Stomach smooth muscle (tissue), 2 donors: ENCODE results near the gene CWC25.

Experiments used
- H3K27ac ChIP-seq: one replicate; pipeline ENCODE4 v1.7.0; 2013; ENCODE audit warnings: mild to moderate bottlenecking, low read length, inconsistent platforms
- H3K27me3 ChIP-seq, 2 donors: one replicate each; pipeline ENCODE4 v1.7.0; 2013; ENCODE audit warnings: low read length in 2 of 2; ENCODE audit not compliant: insufficient read depth in 2 of 2, control insufficient read depth in 1 of 2
- H3K36me3 ChIP-seq, 2 donors: one replicate each; pipeline ENCODE4 v1.7.0; 2013; ENCODE audit warnings: low read length in 2 of 2; ENCODE audit not compliant: control insufficient read depth in 2 of 2, insufficient read depth in 2 of 2
- H3K4me1 ChIP-seq: one replicate; pipeline ENCODE4 v1.7.0; 2013; ENCODE audit warnings: low read length; ENCODE audit not compliant: control insufficient read depth, insufficient read depth
- H3K4me3 ChIP-seq, 2 donors: one replicate each; pipeline ENCODE4 v1.7.0; 2013; ENCODE audit warnings: low read length in 2 of 2
- H3K9ac ChIP-seq, 2 donors: one replicate each; pipeline ENCODE4 v1.7.0; 2013; ENCODE audit warnings: low read length in 2 of 2, mild to moderate bottlenecking in 1 of 2
- H3K9me3 ChIP-seq, 2 donors: one replicate each; pipeline ENCODE4 v1.7.0; 2013; ENCODE audit warnings: low read length in 2 of 2; ENCODE audit not compliant: control insufficient read depth in 2 of 2
- donor health status: healthy.
- donor health status: Pancreatic carcinoma.

The CWC25 gene

DNA sequence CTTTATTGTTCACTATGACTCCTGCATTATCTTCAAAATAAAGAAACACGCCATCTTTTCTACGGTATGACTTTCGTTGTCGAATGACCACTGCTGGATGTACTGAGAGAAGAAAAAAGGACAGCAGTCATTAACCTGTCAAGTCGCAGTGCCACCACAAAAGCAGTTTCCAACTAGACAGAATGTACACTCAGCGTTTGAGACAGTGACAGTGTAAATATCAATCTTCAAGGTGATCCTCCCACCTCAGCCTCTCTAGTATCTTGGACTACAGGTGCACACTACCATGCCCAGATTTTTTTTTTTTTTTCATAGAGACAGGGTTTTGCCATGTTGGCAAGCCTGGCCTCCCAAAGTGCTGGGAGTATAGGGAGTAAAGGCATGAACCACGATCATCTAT, 25.3 kb upstream of the CWC25 start:
- Histone ChIP-seq H3K9ac (no peak overlapping the region), H3K4me3 (no peak overlapping the region), H3K4me1 (peaks cover 23% of the 10 kb centered on the region), H3K27me3 (no peaks in the 10 kb centered on the region), H3K9me3 (no peaks in the 10 kb centered on the region), H3K27ac (no peak overlapping the region), H3K36me3 (peaks cover 36 to 37% of the 10 kb centered on the region in 2 donors)

DNA sequence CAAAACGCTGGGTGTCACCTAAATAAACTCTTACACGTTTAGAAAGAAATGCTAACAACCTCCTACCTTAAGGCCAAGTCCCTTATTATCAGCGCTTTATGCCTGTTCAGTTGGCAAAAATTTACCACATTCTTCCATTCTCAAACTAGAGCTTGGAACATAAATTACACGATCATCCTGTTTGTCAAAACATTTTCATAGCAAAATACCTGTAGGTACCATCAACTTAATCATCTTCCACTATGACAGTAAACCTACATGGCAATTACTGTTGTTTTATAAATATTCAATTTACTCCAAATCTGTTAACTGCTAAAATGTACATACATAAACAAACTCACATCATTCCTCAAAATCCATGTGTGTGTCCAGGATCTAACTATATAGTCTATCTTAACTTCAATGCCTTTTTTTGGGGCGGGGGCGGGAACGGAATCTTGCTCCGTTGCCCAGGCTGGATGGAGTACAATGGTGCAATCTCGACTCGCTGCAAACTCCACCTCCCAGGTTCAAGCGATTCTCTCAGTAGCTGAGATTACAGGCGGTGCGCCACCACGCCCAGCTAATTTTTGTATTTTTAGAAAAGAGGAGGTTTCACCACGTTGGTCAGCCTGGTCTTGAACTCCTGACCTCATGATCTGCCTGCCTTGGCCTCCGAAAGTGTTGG, 24.0 kb upstream of the CWC25 start:
- no peak overlapping the region for H3K27ac ChIP-seq
- H3K36me3 ChIP-seq = peaks cover 36 to 37% of the 10 kb centered on the region in 2 donors
- no peak overlapping the region for H3K4me3 ChIP-seq
- no peaks in the 10 kb centered on the region for H3K9me3 ChIP-seq
- no peaks in the 10 kb centered on the region for H3K27me3 ChIP-seq
- H3K4me1 ChIP-seq = peaks cover 23% of the 10 kb centered on the region
- no peak overlapping the region for H3K9ac ChIP-seq

DNA sequence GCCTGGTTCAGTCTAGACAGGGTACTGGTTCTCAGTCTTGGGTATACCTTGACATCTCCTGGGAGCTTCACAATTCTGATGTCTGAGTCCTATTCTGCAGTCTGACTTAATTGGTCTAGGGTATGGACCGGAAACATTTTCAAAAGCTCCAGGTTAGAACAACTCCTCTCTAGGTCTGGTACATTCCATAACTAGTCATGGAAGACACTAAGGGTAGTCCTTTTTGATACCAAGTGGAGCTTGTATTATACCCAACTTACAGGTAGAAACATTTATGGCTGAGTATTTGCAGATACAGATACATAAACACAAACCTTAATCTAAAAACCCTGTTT, 23.4 kb upstream of the CWC25 start:
- H3K9ac ChIP-seq = no peak overlapping the region
- no peak overlapping the region for H3K4me3 ChIP-seq
- peaks cover 23% of the 10 kb centered on the region for H3K4me1 ChIP-seq
- no peaks in the 10 kb centered on the region for H3K9me3 ChIP-seq
- peaks cover 36 to 37% of the 10 kb centered on the region in 2 donors for H3K36me3 ChIP-seq
- H3K27ac ChIP-seq = no peak overlapping the region
- H3K27me3 ChIP-seq = no peaks in the 10 kb centered on the region

DNA sequence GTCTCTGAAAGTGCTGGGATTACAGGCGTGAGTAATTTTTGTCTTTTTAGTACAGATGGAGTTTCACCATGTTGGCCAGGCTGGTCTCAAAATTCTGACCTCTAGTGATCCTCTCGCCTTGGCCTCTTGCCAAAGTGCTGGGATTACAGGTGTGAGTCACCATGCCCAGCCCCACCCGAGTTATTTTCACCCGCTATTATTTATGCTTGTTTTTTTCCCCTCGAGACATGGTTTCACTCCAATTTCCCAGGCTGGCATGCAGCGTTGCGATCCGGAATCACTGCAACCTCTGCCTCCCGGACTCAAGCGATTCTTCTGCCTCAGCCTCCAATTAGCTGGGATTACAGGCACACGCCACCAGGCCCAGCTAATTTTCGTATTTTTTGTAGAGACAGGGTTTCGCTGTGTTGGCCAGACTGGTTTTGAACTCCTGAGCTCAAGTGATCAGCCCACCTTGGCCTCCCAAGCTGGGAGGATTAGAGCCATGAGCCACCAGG, 19.2 kb upstream of the CWC25 start:
- H3K9ac ChIP-seq = no peak overlapping the region

DNA sequence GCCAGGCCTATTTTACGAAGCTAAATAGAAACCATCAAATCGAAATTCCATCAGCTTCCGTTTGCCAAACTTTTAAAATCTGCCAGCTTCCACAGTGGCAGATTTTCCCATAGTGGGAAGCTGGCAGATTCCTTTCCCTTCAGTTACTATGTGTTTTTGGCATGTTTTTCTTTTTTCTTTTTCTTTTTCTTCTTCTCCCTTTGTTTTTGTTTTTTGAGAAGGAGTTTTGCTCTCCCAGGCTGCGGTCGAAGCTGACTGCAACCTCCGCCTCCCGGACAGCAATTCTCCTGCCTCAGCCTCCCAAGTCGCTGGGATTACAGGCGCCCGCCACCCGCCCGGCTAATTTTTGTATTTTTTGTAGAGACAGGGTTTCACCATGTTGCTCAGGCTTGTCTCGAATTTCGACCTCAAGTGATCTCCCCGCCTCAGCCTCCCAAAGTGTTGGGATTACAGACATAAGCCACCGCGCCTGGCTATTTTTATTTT, 684 bp upstream of the CWC25 start:
- Histone ChIP-seq H3K4me1 (peaks cover 21% of the 10 kb centered on the region), H3K4me3 (peak overlapping the region; percentile 99), H3K27me3 (no peaks in the 10 kb centered on the region), H3K27ac (peak overlapping the region; percentile 100), H3K9me3 (no peaks in the 10 kb centered on the region), H3K36me3 (peaks cover 0 to 6% of the 10 kb centered on the region in 2 donors), H3K9ac (peak overlapping the region; percentile 97 to 99)

More for the DNA sequence above, 19.2 kb upstream of the CWC25 start:
- H3K4me3 ChIP-seq = no peak overlapping the region
- H3K4me1 ChIP-seq = no peaks in the 10 kb centered on the region
- no peaks in the 10 kb centered on the region for H3K9me3 ChIP-seq
- no peak overlapping the region for H3K27ac ChIP-seq
- H3K36me3 ChIP-seq = peaks cover 16% of the 10 kb centered on the region in 2 donors
- no peaks in the 10 kb centered on the region for H3K27me3 ChIP-seq

DNA sequence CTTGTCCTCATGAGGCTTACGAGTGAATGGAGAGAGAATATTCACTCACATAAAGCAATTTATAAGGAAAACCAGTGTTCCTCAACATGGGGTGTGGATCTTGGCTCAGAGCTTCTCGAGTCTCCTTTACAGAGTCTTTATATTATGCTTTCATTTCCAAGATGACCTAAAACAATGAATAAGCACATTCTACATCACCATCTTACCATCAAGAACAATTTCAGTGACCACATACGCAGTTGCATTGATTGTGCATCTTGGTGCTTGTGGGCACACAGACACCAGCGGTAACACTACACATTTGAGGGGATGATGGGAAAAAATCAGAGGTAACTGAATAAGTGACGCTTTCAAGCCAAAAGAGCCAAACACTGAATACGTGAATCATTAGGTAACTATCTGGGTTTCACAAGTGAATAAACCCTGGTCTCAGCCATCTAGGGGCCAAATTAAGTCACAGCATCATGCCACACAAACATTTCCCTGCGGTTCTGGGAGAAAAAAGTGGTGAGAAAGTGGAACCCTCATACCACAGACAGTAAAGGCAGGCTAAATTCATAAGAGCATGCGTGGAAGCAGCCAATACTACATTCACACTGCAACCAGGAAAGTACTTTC, 9.4 kb downstream of the CWC25 start:
- H3K9ac ChIP-seq = no peak overlapping the region
- H3K36me3 ChIP-seq = peaks cover 34 to 42% of the 10 kb centered on the region in 2 donors
- H3K4me1 ChIP-seq = no peaks in the 10 kb centered on the region
- H3K4me3 ChIP-seq = no peak overlapping the region
- no peak overlapping the region for H3K27ac ChIP-seq
- no peaks in the 10 kb centered on the region for H3K9me3 ChIP-seq
- H3K27me3 ChIP-seq = no peaks in the 10 kb centered on the region

DNA sequence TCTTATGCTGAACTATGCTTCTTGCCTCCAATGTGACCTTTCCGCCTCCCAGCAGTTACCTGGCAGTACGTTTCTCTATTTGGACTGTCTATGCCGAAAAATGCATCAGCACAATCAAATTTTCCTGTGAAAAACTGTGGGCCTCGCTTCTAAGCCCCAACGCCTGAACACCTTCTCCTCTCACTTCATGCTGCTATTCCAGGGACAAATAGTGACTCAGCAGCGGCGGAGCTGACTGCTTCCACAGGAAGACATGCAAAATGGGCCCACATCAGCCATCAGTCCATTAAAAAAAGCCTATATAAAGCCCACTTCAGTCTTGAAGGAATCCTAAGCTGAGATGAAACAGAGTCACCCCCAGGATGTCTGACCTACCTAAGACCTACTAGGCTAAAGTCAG, 15.3 kb downstream of the CWC25 start:
- no peak overlapping the region for H3K27ac ChIP-seq
- no peak overlapping the region for H3K9ac ChIP-seq
- no peak overlapping the region for H3K4me3 ChIP-seq
- H3K4me1 ChIP-seq = no peaks in the 10 kb centered on the region
- H3K27me3 ChIP-seq = no peaks in the 10 kb centered on the region
- peaks cover 54 to 60% of the 10 kb centered on the region in 2 donors for H3K36me3 ChIP-seq
- H3K9me3 ChIP-seq = no peaks in the 10 kb centered on the region

DNA sequence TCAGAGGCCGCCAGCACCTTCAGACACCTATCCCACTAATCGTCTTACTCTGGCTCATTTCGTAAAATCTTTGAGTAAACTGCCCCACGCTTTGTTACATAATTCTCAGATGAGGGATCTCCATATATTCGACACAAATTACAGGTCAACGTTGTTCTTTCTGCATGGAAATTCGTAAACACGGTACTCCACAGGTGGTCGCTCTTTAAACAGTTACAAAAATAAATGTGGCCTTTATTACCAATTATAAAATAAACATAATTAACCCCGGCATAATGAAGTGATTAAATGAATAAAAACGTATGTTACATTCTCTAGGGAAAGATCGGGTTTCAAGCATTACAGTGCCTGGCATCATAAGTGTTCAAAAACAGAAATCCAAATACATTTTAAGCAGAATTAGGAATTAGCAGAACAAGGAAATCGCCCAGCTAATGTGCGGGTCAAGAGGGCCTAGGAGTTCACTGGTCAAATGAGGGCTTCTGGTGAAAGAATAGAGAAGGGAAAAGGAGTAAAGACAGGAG, 24.8 kb downstream of the CWC25 start:
- peak overlapping the region; percentile 79 to 88 for H3K9ac ChIP-seq
- H3K4me1 ChIP-seq = peaks cover 20% of the 10 kb centered on the region
- H3K27me3 ChIP-seq = no peaks in the 10 kb centered on the region
- peaks cover 23 to 26% of the 10 kb centered on the region in 2 donors for H3K36me3 ChIP-seq
- H3K4me3 ChIP-seq = peak overlapping the region; percentile 61 to 74
- H3K9me3 ChIP-seq = no peaks in the 10 kb centered on the region
- peak overlapping the region; percentile 93 for H3K27ac ChIP-seq

DNA sequence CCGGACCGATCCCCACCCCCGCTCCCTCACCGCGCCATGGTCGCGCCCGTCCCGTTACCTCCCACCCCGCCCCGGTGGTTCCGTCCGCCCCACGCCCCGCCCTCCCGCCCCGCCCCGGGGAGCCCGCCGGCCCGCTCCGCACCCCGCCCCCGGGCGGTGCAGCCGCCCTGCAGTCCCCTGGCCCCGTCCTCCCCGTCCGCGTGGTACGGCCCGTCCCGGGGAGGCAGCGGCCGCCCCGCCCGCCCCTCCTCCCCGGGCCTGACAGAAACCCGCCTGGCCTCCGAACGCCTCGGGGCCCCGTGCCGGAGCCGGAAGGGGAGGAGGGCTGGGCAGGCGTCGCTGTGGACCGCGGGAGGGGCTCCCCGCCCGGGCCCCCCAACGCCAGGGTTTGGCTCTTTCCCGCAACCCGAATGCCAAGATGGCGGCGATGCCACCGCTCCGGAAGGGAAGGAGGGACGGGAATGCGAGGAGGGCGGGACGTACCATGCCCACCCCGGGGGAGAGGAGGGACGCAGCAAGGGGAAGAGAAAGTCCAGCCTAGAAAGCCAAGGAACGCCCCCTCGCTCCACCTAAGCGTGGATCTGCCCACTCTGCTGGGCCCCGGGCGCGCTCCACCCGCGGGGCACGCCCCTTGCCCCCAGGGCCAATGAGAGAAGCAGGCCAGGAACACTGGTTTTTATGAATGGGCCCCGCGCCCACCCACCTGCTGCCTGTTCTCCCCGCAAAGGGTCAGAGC, 25.5 kb downstream of the CWC25 start, which contains the start of gene PIP4K2B:
Gene PIP4K2B, minus strand, starts transcription at position 56 of the 736 bp plus-strand sequence. CDS start 132 bp downstream, outside the sequence.
- peaks cover 21 to 25% of the 10 kb centered on the region in 2 donors for H3K36me3 ChIP-seq
- H3K9me3 ChIP-seq = no peaks in the 10 kb centered on the region
- H3K27ac ChIP-seq = peak within 1 kb of the TSS; percentile 93
- H3K9ac ChIP-seq = peak within 1 kb of the TSS; percentile 88
- no peaks in the 10 kb centered on the region for H3K27me3 ChIP-seq
- H3K4me1 ChIP-seq = peaks cover 20% of the 10 kb centered on the region
- H3K4me3 ChIP-seq = peak within 1 kb of the TSS; percentile 84 to 93

DNA sequence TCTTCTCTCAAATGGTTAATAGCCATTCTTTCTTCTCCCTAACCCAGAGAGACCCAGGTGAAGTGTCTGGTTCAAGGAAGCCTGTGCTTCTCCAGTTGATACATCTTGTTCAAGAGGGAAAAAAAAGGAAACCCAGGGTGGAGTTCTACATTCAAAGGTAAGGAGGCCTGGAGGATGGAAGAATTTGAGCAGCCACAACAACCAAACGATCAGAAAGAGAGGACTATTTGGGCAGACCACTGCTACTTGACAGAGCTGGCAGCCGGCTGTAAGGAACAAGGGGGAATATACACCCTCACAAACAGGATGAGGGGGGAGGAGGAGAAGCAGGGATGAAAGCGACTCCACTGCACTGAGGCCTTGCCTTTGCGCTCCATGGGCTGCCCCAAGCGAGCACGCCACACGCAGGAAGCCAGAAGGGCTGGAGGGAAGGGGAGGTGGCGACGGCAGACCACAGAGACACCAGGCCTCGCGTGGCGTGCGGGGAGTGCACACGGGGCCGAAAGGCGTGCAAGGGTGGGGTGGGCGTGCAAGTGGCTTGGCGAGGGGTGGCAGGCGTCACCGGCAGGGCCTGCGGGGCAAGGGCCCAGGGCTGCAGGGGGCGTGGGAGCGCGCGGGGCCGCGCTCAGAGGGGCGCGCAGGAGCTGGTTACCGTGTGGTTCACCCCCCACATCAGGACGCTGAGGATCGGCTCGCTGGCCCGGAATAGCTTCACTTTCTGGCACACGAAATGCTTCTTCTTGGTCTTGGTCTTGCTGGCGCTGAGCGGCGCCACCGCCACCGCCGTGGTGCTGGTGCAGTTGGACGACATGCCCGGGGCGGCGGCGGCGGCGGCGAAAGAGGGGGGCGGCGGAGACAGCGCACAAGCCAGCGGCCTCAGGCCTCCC, 26.3 kb downstream of the CWC25 start:
- H3K4me1 ChIP-seq = peaks cover 20% of the 10 kb centered on the region
- H3K27ac ChIP-seq = peak overlapping the region; percentile 74
- peaks cover 16 to 22% of the 10 kb centered on the region in 2 donors for H3K36me3 ChIP-seq
- no peaks in the 10 kb centered on the region for H3K27me3 ChIP-seq
- no peaks in the 10 kb centered on the region for H3K9me3 ChIP-seq
- peak overlapping the region; percentile 84 to 93 for H3K4me3 ChIP-seq
- peak overlapping the region; percentile 75 to 88 for H3K9ac ChIP-seq
